Fibroblast of skin of abdomen (primary cell): ENCODE measurements around the gene KANSL1L. TPM values are rescaled to one million over a fixed set of nuclear protein-coding genes. Genes with fewer than 3 reads are reported as not detected.
A peak's percentile ranks its signal among the peaks of the same experiment; 100 is the strongest.
"Not testable (repeated sequence)": the region's sequence is repeated elsewhere in the genome, so short reads cannot be mapped to it uniquely, and the experiment has no call there.

Experiments used
- DNase-seq: peaks from one replicate; pipeline ENCODE4 v3.0.0-alpha.2; 2013
- polyA plus RNA-seq, 2 experiments: library from polyadenylated mRNA; unstranded; fragments of 120-200 nt; gene quantifications; one replicate each; pipeline ENCODE4 v1.2.1, GENCODE V29; 2013; ENCODE audit not compliant: insufficient read length in 2 of 2

The KANSL1L gene, protein sequence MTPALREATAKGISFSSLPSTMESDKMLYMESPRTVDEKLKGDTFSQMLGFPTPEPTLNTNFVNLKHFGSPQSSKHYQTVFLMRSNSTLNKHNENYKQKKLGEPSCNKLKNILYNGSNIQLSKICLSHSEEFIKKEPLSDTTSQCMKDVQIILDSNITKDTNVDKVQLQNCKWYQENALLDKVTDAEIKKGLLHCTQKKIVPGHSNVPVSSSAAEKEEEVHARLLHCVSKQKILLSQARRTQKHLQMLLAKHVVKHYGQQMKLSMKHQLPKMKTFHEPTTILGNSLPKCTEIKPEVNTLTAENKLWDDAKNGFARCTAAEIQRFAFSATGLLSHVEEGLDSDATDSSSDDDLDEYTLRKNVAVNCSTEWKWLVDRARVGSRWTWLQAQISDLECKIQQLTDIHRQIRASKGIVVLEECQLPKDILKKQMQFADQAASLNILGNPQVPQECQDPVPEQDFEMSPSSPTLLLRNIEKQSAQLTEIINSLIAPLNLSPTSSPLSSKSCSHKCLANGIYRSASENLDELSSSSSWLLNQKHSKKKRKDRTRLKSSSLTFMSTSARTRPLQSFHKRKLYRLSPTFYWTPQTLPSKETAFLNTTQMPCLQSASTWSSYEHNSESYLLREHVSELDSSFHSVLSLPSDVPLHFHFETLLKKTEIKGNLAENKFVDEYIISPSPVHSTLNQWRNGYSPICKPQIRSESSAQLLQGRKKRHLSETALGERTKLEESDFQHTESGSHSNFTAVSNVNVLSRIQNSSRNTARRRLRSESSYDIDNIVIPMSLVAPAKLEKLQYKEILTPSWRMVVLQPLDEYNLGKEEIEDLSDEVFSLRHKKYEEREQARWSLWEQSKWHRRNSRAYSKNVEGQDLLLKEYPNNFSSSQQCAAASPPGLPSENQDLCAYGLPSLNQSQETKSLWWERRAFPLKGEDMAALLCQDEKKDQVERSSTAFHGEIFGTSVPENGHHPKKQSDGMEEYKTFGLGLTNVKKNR
- polyA plus RNA-seq (2013, experiment 1 of 2; ENCODE audit: insufficient read length), result 7.9 TPM
- 7.4 TPM for polyA plus RNA-seq (2013, experiment 2 of 2; ENCODE audit: insufficient read length)

DNA sequence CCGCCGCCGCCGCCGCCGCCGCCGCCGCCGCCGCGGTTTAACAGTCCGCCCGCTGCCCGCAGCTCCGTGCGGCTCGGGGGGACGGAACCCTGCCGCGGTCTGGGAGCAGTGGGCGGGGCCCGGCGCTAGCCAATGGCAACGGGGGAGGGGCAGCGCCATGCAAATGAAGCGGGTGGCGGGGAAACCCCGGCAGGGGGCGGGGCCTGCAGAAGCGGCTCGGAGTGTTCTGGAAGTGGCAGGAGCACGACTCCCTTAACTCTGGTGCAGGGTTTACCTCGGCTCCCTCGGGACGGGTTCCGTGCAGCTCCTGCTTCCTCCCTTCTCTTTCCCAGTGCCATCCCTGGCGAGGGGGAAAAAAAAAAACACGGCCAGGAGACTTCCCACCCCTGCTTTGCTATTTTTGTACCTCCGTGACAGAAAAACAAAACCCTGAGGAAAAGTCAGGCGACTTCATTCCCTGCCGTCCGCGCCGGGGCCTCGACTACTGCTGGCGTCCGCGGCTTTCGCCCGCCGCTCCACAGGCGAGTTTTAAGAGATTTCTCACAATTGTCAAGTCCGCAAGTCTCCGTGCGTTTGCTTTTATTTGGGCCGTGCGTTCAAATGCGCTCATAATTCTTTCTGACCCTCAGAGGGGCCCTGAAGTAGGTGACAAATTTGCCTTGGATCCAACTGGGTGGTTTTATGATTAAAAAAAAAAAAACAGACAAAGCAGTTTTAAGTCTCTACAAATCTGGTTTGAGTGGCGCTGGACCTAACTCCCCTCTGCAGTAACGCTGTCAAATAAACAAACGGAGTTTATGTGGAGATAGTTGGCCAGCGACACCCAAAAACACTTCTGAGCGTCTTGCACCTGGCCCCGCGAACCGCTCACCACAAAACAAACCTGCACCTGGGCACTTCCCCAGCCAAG lies at the start of gene KANSL1L:
Gene KANSL1L, minus strand, starts transcription at position 101 of the 910 bp plus-strand sequence. CDS start 16,827 bp downstream, outside the sequence.
- peak; percentile 97 for DNase-seq

DNA sequence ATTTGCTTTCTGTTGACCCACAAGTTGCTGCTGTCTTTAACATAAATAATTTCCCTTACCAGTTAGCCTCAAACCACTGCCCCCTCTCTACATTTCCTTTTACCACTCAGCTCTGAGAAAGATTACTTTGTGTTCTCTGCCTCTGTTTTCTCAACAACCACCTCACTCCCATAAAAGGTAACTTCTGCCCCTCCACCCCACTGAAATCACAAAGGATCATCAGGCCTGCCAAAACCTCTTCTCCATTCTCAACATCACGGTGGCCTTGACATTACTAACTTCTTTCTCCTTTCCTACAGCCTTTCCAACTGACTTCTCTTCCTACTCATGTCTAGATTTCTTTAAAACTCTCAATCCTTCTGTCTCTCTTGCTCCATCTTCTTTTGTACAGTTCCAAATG lies 43.9 kb upstream of the KANSL1L start:
- no peak for DNase-seq

DNA sequence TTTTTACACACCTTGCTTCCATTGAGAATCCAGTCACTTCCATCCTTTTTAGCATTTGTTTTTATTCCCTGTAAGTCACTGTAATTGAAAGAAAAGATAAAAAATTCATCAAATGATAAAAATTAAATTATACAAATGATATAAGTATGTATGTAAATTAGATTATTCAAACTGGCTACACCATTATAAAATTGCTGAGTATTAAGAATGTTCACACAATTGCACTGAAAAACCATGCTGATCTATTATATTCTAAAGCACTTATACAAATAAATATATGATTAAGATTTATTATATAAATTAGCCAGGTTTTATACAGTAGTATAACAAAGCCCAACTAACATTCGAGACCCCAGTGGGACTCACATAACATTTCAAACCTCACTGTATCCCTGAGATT lies 39.0 kb upstream of the KANSL1L start:
- no peak for DNase-seq

DNA sequence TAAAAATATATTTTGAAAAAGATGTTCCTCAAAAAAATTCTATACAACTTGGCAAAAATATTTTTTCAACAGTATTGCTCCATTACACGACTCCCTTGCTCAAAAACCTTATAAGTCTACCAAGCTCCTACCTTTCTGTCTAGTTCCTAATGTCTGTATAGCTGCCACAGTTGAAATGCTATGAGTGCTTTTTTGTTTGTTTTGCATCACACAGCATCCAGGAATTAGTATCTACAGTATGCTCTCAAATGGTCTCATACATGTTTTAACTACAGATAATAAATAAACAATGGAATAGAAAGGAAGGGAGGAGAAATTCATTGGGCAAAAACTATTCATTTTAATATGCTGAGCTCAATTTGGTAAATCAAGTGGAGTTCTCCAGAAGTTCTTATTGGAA lies 36.7 kb upstream of the KANSL1L start:
- DNase-seq, result no peak

DNA sequence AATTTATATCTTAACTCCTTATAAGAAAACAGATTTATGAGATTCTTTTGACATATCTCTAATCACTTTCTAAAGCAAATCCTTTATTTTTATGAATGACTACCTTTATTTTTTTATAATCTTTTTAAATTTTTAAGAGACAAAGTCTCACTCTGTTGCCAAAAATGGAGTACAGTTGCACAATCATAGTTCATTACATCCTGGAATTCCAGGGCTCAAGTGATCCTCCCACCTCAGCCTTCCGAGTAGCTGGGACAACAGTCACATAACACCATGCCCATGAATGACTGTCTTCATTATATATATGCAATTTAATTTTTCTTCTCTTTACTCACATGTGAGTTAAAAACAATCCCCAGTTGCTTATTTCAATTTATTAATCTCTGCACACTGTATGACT lies 32.3 kb upstream of the KANSL1L start:
- DNase-seq, result no peak

DNA sequence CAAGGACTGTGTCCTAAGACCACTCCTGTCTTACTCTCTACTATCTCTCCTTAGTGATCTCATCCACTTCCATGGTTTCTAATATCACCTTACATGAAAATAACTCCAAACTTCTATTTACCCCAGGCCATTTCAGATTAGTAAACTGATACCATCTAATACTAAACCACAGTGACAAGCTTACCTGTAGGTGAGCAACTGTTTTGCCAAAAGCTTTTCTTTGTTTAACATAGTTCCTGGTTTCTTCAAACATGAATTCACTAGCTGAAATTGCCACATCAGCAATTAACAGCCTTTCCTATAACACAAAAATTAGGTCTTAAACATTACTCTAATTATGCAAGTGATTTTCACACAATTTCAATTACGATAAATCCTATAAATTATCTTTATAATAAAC lies 31.9 kb upstream of the KANSL1L start:
- DNase-seq, result no peak

DNA sequence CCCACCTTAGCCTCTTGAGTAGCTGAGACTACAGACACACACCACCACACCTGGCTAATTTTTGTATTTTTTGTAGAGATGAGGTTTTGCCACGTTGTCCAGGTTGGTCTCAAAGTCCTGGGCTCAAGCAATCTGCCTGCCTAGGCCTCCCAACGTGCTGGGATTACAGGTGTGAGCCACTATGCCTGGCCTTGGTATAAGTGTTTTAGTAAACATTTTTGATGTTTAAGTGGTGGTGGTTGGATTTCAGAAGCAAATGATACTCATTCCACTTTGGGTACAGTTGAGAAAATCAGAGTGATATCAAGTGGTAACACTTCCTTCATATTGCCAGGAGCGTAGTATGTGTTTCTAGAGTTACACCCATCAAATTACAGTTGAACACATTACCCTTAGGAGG lies 28.6 kb upstream of the KANSL1L start:
- no peak for DNase-seq

DNA sequence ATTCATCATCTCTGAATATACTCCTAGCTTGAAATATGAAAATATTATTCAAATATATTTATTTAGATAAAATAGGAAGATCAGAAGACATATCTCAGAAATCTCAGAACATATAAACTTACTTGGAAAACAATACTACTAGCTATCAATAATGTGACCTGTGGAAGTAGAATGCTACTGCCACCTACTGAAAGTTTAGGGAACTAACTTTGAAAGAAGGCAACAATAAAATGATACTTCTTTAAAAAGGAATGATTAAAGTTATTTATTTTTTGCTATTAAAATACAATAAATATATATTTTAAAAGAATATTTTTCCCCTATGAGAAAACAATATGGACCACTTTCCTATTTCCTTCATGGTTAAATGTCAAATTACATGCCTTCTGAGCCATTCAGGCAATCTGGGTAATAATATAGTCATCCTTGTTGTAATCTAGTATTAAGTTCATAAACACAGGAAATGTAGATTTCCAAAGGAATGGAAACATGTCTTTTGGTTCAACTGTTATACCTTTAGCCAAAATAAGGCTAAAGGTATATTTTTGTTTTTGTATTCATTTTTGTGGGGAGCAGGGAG lies 28.1 kb upstream of the KANSL1L start:
- peak; percentile 6 for DNase-seq

DNA sequence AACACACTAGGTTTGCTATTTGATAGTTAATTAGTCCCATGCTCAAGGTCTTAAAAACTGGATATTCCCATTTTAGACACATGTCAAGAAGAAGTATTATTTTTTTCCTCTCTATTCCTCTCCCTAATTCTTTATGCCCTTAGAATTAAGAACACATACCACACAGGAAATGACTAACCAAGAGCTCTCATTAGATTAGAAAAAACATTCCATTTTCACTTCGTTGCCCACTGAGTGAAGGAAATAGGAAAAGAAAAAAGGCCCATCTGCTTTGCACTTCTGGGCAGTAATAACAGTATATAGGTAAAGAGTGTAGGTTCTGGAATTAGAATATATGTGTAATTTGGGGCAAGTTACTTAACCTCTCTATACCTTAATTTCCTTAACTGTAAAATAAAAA lies 27.1 kb upstream of the KANSL1L start:
- peak; percentile 18 for DNase-seq

DNA sequence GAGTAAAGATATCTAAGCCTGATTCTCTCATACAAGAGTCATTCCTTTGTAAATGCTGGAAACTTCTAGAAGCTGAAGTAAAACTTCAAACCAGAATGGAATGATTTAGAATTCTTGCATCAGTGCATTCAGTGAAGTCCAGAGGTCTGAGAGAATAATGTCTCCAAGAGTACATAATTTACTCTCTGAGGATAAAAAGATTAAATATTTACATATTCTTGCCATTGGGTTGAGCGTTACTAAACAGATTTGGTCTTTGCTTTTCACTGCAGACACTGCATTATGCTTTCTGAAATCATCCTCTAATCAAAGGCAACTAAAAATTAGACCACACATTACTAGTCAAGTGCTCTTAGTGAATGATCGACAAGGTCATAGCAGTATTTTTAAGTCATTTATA lies 26.5 kb upstream of the KANSL1L start:
- no peak for DNase-seq

DNA sequence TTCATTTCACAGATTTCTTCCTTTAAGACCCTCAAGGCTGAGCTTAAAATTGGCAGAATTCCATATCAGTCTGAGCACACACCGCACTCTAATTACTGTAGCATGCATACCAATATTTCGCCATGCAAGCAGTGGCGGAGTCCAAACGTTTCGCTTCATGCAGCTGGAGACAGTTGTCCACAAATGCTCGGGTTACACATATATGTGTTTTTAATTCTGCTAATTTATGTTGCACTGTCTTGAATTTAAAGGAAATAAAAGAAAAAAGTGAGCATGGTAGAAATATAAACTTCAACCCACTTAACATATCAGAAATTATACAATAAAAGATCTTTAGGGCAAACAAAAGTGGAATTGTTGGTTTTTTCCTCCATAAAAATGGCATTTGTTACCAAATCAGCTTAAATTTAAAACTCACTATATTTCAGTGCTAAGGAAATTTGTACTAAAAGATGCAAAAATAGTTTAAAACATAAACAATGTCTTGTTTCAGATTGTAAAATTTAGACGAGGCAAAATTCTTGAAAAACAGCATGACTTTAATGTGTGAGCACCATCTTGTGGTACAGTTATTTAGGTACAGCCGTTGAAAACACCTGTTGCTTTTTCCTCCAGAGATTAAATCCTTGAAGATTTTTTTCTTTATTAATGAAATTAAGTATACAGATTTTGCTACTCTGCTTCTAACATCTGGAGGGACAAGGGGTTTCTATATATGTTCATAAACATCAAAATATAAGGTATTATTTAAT lies 24.1 kb upstream of the KANSL1L start:
- DNase-seq, result peak; percentile 38

DNA sequence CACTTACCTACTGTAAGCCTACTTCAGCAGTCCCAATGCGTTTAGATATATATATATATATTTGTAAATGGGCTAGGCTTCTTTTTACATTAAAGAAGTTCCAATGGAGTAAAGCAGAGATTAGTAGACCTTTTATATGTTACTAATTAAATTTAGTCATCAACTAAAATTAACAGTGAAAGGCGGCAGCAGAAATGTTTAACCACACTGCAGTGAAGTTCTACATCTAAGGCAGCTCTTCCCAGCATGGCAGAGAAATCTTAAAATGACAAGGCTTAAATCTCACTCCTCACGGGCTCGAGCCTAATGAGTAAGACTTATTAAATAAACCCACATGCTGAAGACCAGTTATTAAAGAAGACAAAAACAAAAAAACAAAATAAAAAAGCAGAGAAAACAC lies 19.1 kb upstream of the KANSL1L start:
- DNase-seq, result no peak

DNA sequence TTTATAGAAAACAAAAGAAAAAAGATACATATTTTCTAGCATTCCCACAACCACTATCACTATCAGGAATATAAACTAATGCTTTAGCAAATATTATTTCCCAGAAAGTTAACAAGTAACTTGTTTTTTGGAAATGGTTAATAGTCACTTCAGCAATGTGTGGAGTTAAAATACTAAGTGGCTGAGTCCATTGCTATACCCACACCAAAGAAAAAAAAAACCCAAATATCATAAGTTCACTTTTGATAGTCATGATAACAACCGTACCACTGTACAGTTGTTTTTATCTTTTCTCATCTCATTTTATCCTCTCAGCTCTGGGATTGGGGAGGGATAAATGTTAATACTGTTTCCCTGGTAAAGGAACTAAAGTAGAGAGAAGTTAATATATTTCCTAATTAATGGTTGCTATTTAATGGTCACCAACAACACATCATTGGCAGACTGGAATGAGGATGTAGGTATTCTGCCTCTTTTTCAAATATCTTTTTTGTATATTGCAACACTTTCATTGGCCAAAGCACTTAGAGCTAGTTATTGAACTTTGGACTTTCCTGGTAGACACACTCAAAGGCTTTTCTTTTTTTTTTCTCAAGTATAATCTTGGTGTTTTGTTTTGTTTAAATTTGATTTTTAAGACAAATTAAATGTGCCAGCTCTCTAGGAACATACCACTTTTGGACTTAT lies 18.4 kb upstream of the KANSL1L start:
- no peak for DNase-seq

DNA sequence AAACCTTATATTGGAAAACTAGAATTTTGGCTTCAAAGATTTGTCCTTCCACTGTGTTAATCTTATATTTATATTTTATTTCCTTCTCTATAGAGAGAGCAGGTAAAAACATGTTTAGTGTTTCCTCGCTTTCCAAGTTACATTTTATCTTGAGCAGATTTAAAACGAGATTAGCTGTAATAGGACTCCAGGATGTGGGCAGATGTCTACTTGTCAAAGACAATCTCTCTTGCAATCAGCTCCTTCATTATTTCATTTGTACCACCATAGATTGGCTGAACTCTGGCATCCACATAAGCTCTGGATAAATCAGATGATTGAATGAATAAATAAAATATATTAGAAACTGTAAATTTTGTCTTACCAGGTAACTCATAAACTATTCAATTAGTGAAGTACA lies 17.5 kb upstream of the KANSL1L start:
- no peak for DNase-seq

DNA sequence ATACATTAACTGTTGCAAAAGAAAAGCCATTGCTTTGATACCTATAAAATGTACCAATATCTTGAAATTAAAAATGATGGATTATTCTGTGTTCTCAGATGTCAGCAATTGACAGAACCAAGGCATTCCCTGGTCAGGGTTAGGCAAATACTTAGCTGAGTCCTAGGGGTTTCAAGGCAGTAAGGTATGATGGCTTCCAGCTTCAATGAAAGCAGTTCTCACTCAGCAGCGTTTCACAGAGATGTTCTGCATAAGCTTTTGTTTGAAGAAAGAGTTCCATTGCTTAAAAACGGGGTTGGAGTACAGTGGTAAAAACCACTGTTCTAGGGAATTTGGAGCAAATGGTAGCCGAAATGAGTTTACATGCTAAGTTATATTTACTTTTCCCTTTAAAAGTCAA lies 17.0 kb upstream of the KANSL1L start:
- no peak for DNase-seq

DNA sequence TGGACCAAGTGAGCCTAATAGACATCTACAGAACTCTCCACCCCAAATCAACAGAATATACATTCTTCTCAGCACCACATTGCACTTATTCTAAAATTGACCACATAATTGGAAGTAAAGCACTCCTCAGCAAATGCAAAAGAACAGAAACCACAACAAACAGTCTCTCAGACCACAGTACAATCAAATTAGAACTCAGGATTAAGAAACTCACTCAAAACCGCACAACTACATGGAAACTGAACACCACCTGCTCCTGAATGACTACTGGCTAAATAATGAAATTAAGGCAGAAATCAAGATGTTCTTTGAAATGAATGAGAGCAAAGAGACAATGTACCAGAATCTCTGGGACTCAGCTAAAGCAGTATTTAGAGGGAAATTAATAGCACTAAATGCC lies 12.7 kb upstream of the KANSL1L start:
- not testable (repeated sequence) for DNase-seq

DNA sequence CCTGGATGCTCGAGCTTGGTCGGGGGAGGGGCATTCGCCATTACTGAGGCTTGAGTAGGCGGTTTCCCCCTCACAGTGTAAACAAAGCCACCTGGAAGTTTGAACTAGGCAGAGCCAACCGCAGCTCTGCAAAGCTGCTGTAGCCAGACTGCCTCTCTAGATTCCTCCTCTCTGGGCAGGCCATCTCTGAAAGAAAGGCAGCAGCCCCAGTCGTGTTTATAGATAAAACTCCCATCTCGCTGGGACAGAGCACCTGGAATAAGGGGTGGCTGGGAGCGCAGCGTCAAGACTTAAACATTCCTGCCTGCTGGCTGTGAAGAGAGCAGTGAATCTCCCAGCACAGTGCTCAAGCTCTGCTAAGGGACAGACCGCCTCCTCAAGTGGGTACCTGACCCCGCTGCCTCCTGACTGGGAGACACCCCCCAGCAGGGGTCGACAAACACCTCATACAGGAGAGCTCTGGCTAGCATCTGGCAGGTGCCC lies 10.4 kb upstream of the KANSL1L start:
- DNase-seq, result not testable (repeated sequence)

DNA sequence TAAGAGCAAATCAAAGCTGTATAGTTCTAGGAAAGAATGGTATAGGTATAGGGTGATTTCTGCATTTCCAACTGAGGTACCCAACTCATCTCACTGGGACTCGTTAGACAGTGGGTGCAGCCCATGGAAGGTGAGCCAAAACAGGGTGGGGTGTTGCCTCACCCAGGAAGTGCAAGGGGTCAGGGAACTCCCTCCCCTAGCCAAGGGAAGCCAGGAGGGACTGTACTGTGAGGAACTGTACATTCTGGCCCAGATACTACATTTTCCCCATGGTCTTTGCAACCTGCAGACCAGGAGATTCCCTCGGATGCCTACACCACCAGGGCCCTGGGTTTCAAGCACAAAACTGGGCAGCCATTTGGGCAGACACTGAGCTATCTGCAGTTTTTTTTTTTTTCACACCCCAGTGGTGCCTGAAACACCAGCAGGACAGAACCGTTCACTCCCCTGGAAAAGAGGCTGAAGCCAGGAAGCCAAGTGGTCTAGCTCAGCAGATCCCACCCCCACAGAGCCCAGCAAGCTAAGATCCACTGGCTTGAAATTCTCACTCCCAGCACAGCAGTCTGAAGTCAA lies 9.9 kb upstream of the KANSL1L start:
- DNase-seq, result not testable (repeated sequence)

DNA sequence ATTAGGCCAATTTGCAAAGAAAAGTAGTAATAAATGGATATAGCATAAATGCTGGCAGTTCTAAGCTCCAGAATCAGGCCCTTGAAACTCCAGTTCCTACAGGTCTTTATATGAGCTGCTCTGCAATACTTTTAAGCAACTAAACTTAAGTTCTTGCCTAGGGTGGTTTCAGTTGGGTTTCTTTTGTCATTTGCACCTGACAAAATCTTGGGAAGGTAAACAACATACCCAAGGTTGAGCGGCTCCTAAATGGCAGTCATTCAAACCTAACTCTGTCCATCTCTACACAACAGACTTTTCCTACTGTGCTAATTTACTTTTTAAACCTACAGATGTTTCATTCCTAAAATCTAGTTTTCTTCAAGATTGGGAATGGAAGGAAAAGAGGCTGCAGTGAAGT lies 9.3 kb upstream of the KANSL1L start:
- DNase-seq, result no peak
